SK-N-SH treated with all-trans-retinoic acid at 6 μM for 48 hours (cell line): ENCODE measurements around the gene IGFL4.

Source experiments
- ATAC-seq: fragments of 200-7000 bp; cut with Tn5 transposase; 3 replicates; pipeline ENCODE4 v1.9.1; 2020; ENCODE audit warnings: mild to moderate bottlenecking, moderate library complexity
- BACH2 ChIP-seq: fragments of 250-450 bp; sonication (Bioruptor Pico); IDR thresholded peaks from 2 replicates; pipeline ENCODE4 v1.9.0; 2021; ENCODE audit warnings: mild to moderate bottlenecking, borderline replicate concordance
- CSDC2 ChIP-seq: fragments of 250-450 bp; sonication (Bioruptor Pico); IDR thresholded peaks from 2 replicates; pipeline ENCODE4 v1.5.0; 2020; ENCODE audit warnings: mild to moderate bottlenecking, moderate library complexity
- ESRRG ChIP-seq: fragments of 250-450 bp; sonication (Bioruptor Pico); IDR thresholded peaks from 2 replicates; pipeline ENCODE4 v1.6.1; 2021; ENCODE audit warnings: mild to moderate bottlenecking
- GLIS3 ChIP-seq: fragments of 250-450 bp; sonication (Bioruptor Pico); IDR thresholded peaks from 2 replicates; pipeline ENCODE4 v1.5.0; 2020; ENCODE audit warnings: mild to moderate bottlenecking, moderate library complexity
- ISL1 ChIP-seq: fragments of 250-450 bp; sonication (Bioruptor Pico); IDR thresholded peaks from 2 replicates; pipeline ENCODE4 v2.1.2; 2022; ENCODE audit warnings: mild to moderate bottlenecking, moderate library complexity
- OSR1 ChIP-seq: fragments of 250-450 bp; sonication (Bioruptor Pico); IDR thresholded peaks from 2 replicates; pipeline ENCODE4 v1.8.0; 2022; ENCODE audit warnings: moderate library complexity, mild to moderate bottlenecking, inconsistent platforms
- PATZ1 ChIP-seq: fragments of 250-450 bp; sonication (Bioruptor Pico); IDR thresholded peaks from 2 replicates; pipeline ENCODE4 v1.8.0; 2020; ENCODE audit warnings: mild to moderate bottlenecking, moderate library complexity, borderline replicate concordance
- PPARA ChIP-seq: fragments of 250-450 bp; sonication (Bioruptor Pico); IDR thresholded peaks from 2 replicates; pipeline ENCODE4 v1.5.0; 2020; ENCODE audit warnings: mild to moderate bottlenecking, borderline replicate concordance
- RARB ChIP-seq: fragments of 250-450 bp; sonication (Bioruptor Pico); IDR thresholded peaks from 2 replicates; pipeline ENCODE4 v1.8.0; 2021; ENCODE audit warnings: mild to moderate bottlenecking, moderate library complexity
- SNAI2 ChIP-seq: fragments of 250-450 bp; sonication (Bioruptor Pico); IDR thresholded peaks from 2 replicates; pipeline ENCODE4 v1.5.0; 2020; ENCODE audit warnings: mild to moderate bottlenecking, moderate library complexity
- TCF4 ChIP-seq: fragments of 250-450 bp; sonication (Bioruptor Pico); IDR thresholded peaks from 2 replicates; pipeline ENCODE4 v1.8.0; 2021; ENCODE audit warnings: mild to moderate bottlenecking, moderate library complexity, borderline replicate concordance
- TSHZ2 ChIP-seq: fragments of 250-450 bp; sonication (Bioruptor Pico); IDR thresholded peaks from 2 replicates; pipeline ENCODE4 v1.5.0; 2020; ENCODE audit warnings: mild to moderate bottlenecking, moderate library complexity
- ZFP3 ChIP-seq: fragments of 250-450 bp; sonication (Bioruptor Pico); IDR thresholded peaks from 2 replicates; pipeline ENCODE4 v1.5.0; 2020; ENCODE audit warnings: mild to moderate bottlenecking, moderate library complexity
- ZFP30 ChIP-seq: fragments of 450-650 bp; formaldehyde crosslinking; IDR thresholded peaks from 2 replicates; pipeline ENCODE4 v1.5.0; 2022; ENCODE audit warnings: mild to moderate bottlenecking, moderate library complexity
- ZNF565 ChIP-seq: fragments of 450-650 bp; formaldehyde crosslinking; conservative IDR thresholded peaks from 2 replicates; pipeline ENCODE4 v1.5.0; 2020; ENCODE audit warnings: low read depth, mild to moderate bottlenecking, moderate library complexity

The IGFL4 gene

GRCh38 chr19:46088101-46088500, 47.3 kb upstream of the IGFL4 start:
- no peak for TF ChIP-seq OSR1
- no peak for TF ChIP-seq BACH2 (CRISPR knock-in tag)
- no peak for TF ChIP-seq ZNF565 (CRISPR knock-in tag)
- no peak for TF ChIP-seq GLIS3
- TF ChIP-seq ZFP30 (CRISPR knock-in tag): no peak
- TF ChIP-seq PATZ1 (CRISPR knock-in tag): no peak
- TF ChIP-seq ESRRG (CRISPR knock-in tag): no peak
- TF ChIP-seq TCF4 (CRISPR knock-in tag): no peak
- TF ChIP-seq RARB: no peak
- no peak for TF ChIP-seq TSHZ2
- TF ChIP-seq ZFP3 (CRISPR knock-in tag): no peak
- TF ChIP-seq PPARA: no peak
- no peak for TF ChIP-seq ISL1 (CRISPR knock-in tag)
- TF ChIP-seq SNAI2 (CRISPR knock-in tag): no peak
- no peak for ATAC-seq

GRCh38 chr19:46085888-46086287, 45.1 kb upstream of the IGFL4 start:
- ATAC-seq: no peak
- no peak for TF ChIP-seq PATZ1 (CRISPR knock-in tag)
- TF ChIP-seq ZNF565 (CRISPR knock-in tag): no peak
- no peak for TF ChIP-seq TSHZ2
- no peak for TF ChIP-seq ISL1 (CRISPR knock-in tag)
- no peak for TF ChIP-seq ZFP3 (CRISPR knock-in tag)
- TF ChIP-seq RARB: no peak
- no peak for TF ChIP-seq CSDC2 (CRISPR knock-in tag)
- TF ChIP-seq ESRRG (CRISPR knock-in tag): no peak
- TF ChIP-seq, all 23 proteins: peak for 0

- TF ChIP-seq TCF4 (CRISPR knock-in tag) (no peak), TSHZ2 (no peak), BACH2 (CRISPR knock-in tag) (no peak), PPARA (no peak), ESRRG (CRISPR knock-in tag) (no peak), CSDC2 (CRISPR knock-in tag) (no peak), SNAI2 (CRISPR knock-in tag) (no peak)
- no peak; the same call in 2 of the 3 replicates for ATAC-seq
These were observed 41.9 kb upstream of the IGFL4 start for GRCh38 chr19:46082728-46083050.
